Dedifferentiated amniotic fluid mesenchymal stem cell (primary cell): ENCODE data around the gene PRODH.
"Not testable (repeated sequence)": the region's sequence is repeated elsewhere in the genome, so short reads cannot be mapped to it uniquely, and the experiment has no call there.

Experiments
- DNase-seq: peaks from one replicate; pipeline ENCODE4 v3.0.0-alpha.2; 2016; ENCODE audit errors: extremely low spot score

Gene PRODH

GRCh38 chr22:18905540-18906409 lies 30.3 kb downstream of the PRODH start, which contains the start of gene DGCR6:
DGCR6 (plus strand) TSS chr22:18906320; CDS start chr22:18906375, 55 bp downstream.
- DNase-seq = no peak

- DNase-seq = not testable (repeated sequence)
Observed at GRCh38 chr22:18896037-18896657, 39.9 kb downstream of the PRODH start.

- not testable (repeated sequence) for DNase-seq
Observed at GRCh38 chr22:18893775-18894174, 42.3 kb downstream of the PRODH start.

GRCh38 chr22:18890510-18891192 lies 45.4 kb downstream of the PRODH start:
- DNase-seq = not testable (repeated sequence)

- DNase-seq = no peak
Observed at GRCh38 chr22:18888115-18888514, 48.0 kb downstream of the PRODH start.

GRCh38 chr22:18884465-18884864 lies 51.6 kb downstream of the PRODH start:
- DNase-seq = not testable (repeated sequence)

GRCh38 chr22:18881260-18881659 lies 54.8 kb downstream of the PRODH start:
- DNase-seq = not testable (repeated sequence)
